Lung (tissue), 12 donors: ENCODE data around the gene FLT3LG. TPM values are rescaled to one million over a fixed set of nuclear protein-coding genes. Genes with fewer than 3 reads are reported as not detected.

Experiments used
- ATAC-seq: fragments of 200-7000 bp; cut with Tn5 transposase; one replicate; pipeline ENCODE4 v1.9.1; 2020; ENCODE audit warnings: moderate number of reproducible peaks; ENCODE audit not compliant: insufficient read depth, low FRiP score
- DNase-seq, 3 donors: peaks; one replicate each; pipeline ENCODE4 v3.0.0-alpha.2; 2013 to 2017
- H3K27ac ChIP-seq, 2 donors: one replicate each; pipeline ENCODE4 v1.5.1; 2013; ENCODE audit warnings: mild to moderate bottlenecking in 2 of 2, moderate library complexity in 2 of 2, control low read depth in 1 of 2, inconsistent platforms in 1 of 2, low read depth in 1 of 2, low read length in 1 of 2
- H3K27me3 ChIP-seq, 3 donors: one replicate each; pipeline ENCODE4 v1.5.1; 2013; ENCODE audit warnings: low read length in 2 of 3; ENCODE audit not compliant: control insufficient read depth in 3 of 3, insufficient read depth in 3 of 3
- H3K36me3 ChIP-seq, 4 donors: one replicate each; pipeline ENCODE4 v1.5.1; 2013; ENCODE audit warnings: low read length in 4 of 4, mild to moderate bottlenecking in 1 of 4, moderate library complexity in 1 of 4; ENCODE audit not compliant: control insufficient read depth in 4 of 4, insufficient read depth in 4 of 4
- H3K4me1 ChIP-seq, 5 donors: one replicate each; pipeline ENCODE4 v1.5.1; 2013; ENCODE audit warnings: low read length in 5 of 5, mild to moderate bottlenecking in 2 of 5, moderate library complexity in 1 of 5; ENCODE audit not compliant: control insufficient read depth in 5 of 5, insufficient read depth in 5 of 5
- H3K4me3 ChIP-seq: one replicate; pipeline ENCODE4 v1.5.1; 2013; ENCODE audit warnings: mild to moderate bottlenecking, control low read depth, moderate library complexity
- H3K9ac ChIP-seq, 2 donors: one replicate each; pipeline ENCODE4 v1.5.1; 2013; ENCODE audit warnings: low read length in 2 of 2, control low read depth in 1 of 2; ENCODE audit not compliant: insufficient read depth in 1 of 2
- H3K9me3 ChIP-seq, 4 donors: one replicate each; pipeline ENCODE4 v1.5.1; 2013; ENCODE audit warnings: low read length in 3 of 4, mild to moderate bottlenecking in 1 of 4, moderate library complexity in 1 of 4; ENCODE audit not compliant: control insufficient read depth in 4 of 4, insufficient read depth in 3 of 4
- CTCF ChIP-seq: IDR thresholded peaks from 2 replicates; pipeline ENCODE4 v1.5.1; 2012; ENCODE audit warnings: mild to moderate bottlenecking; ENCODE audit errors: control extremely low read depth, extremely low read depth
- WGBS, 2 donors: extraction: QIAGEN DNeasy Blood & Tissue Kit; methylation state at CpG; one replicate each; pipeline ENCODE4 v1.1.7; 2013; 5-methylcytosine and 5-hydroxymethylcytosine counted together
- polyA plus RNA-seq, 2 donors: library from polyadenylated mRNA; stranded (reverse); fragments of 200-250 nt; gene quantifications; one replicate each; pipeline ENCODE4 v1.2.1, GENCODE V29; 2013
- total RNA-seq, 2 donors: library from RNA; depleted of rRNA in 1 of 2; stranded (reverse); fragments of >200 nt in 1 of 2; gene quantifications; one replicate each; pipeline ENCODE4 v1.2.1, GENCODE V29; 2014 to 2021
- donor health status: control.
- donor health status: control.
- donor health status: Bipolar disorder and iron deficiency.
- donor health status: healthy.
- donor health status: DM: yes; HTN: yes; CAD: no.

FLT3LG gene
- total and polyA plus RNA-seq, 4 donors: 2.9 to 15.0 (median 9.2) TPM

- peak overlapping the region; percentile 42 for H3K4me3 ChIP-seq
- H3K27ac ChIP-seq: peak overlapping the region; percentile 41 to 84
- H3K36me3 ChIP-seq: peaks cover 0 to 6% (median 0%) of the 10 kb centered on the region in 4 donors
- ATAC-seq (no peak), DNase-seq (no peak)
- H3K9me3 ChIP-seq: no peaks in the 10 kb centered on the region
- peak overlapping the region in 1 of 2 donors; percentile 70 for H3K9ac ChIP-seq
- no peak for TF ChIP-seq CTCF
- 6 to 11% methylated on average over 11 of the region's 11 CpGs for WGBS, 2 donors
- H3K27me3 ChIP-seq: peaks cover 0 to 3% (median 0%) of the 10 kb centered on the region in 3 donors
- H3K4me1 ChIP-seq: peaks cover 0 to 11% (median 4%) of the 10 kb centered on the region in 5 donors
These were observed 518 bp downstream of the FLT3LG start for GRCh38 chr19:49474542-49474924.

- no peaks in the 10 kb centered on the region for H3K9me3 ChIP-seq
- H3K9ac ChIP-seq: no peak overlapping the region
- no peak for TF ChIP-seq CTCF
- H3K4me1 ChIP-seq: peaks cover 0 to 11% (median 4%) of the 10 kb centered on the region in 5 donors
- peak overlapping the region in 1 of 2 donors; percentile 84 for H3K27ac ChIP-seq
- no peak overlapping the region for H3K4me3 ChIP-seq
- peaks cover 0 to 3% (median 0%) of the 10 kb centered on the region in 3 donors for H3K27me3 ChIP-seq
- WGBS, 2 donors: 71 to 73% methylated on average over 14 to 15 of the region's 15 CpGs
- H3K36me3 ChIP-seq: peaks cover 0 to 2% (median 0%) of the 10 kb centered on the region in 4 donors
- DNase-seq (peak in 1 of 3 donors; percentile 25), ATAC-seq (no peak)
These were observed 1.3 kb downstream of the FLT3LG start for GRCh38 chr19:49475191-49475917.

DNA sequence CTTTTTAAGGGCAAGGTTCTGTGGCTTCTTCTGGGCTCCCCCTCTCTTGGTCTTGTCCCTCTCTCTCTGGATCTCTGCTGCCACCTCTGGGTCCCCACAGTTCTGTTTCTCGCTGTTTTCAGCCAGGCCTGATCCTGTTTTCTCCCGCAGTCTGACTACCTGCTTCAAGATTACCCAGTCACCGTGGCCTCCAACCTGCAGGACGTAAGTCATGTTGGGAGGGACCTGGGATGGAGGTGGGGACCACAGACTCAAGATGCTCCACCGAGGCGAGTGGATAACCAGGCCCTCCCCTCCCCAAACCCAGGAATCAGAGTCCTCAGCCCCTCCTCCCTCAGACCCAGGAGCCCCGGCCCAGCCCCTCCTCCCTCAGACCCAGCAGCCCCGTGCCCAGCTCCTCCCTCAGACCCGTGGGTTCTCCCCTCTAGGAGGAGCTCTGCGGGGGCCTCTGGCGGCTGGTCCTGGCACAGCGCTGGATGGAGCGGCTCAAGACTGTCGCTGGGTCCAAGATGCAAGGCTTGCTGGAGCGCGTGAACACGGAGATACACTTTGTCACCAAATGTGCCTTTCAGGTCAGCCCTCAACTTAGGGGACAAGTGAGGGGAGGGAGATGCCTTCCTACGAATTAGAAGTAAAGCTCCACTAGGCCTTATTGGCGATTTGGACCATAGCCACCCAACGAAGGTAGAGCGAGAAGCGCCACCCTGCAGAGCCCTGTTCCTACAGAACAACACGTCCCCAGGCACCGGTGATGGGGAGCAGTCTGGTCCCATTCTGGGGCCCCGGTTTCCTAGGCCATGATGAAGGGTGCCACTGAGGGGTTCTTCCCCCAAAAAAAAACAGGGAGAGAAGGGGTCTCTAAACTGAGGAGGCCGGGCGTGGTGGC, 2.2 kb downstream of the FLT3LG start:
- peak overlapping the region in 1 of 2 donors; percentile 5 for H3K27ac ChIP-seq
- ATAC-seq (no peak), DNase-seq (peak; percentile 68 to 77 (median 70))
- 51 to 62% methylated on average over 27 of the region's 27 CpGs for WGBS, 2 donors
- peak; percentile 1 for TF ChIP-seq CTCF
- H3K9ac ChIP-seq: no peak overlapping the region
- peaks cover 0 to 11% (median 4%) of the 10 kb centered on the region in 5 donors for H3K4me1 ChIP-seq
- H3K4me3 ChIP-seq: no peak overlapping the region
- peaks cover 0 to 3% (median 0%) of the 10 kb centered on the region in 4 donors for H3K36me3 ChIP-seq
- peaks cover 0 to 3% (median 0%) of the 10 kb centered on the region in 3 donors for H3K27me3 ChIP-seq
- H3K9me3 ChIP-seq: no peaks in the 10 kb centered on the region
